ENCODE results near the gene DLK2.
"Not testable (repeated sequence)": the region's sequence is repeated elsewhere in the genome, so short reads cannot be mapped to it uniquely, and the experiment has no call there.

The DLK2 gene

DNA sequence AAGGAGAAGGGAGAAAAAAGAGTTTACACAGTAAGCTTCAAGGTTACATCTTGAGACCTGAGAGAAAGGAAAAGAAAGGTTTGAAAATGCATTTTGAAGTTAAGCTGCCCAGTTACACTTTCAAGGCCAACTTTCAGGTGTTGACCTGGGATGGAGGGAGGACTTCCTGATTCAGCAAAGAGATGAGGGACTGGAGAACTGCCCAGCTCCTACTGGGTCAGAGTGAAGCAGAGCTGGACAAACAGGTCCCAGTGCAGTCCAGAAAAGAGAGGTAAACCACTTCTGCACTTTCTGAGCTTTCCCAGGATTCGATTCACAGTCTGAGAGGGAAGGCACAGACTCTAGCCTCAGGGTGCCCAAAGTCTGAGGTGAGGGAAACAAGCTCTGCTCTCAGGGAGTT lies 16.1 kb upstream of the DLK2 start:
- Histone ChIP-seq H3K4me1 (ENCODE audit: control insufficient read depth in 1 of 2, insufficient read depth in 1 of 2, low read depth in 1 of 2, low read length in 1 of 2) (no peaks in the 10 kb centered on the region), H3K9me3 (no peaks in the 10 kb centered on the region), H3K27ac (no peak overlapping the region), H3K36me3 (no peaks in the 10 kb centered on the region), H3K4me3 (ENCODE audit: low read depth in 1 of 2, low read length in 1 of 2) (no peak overlapping the region), H3K27me3 (peaks cover 50% of the 10 kb centered on the region)
- no peak for TF ChIP-seq CTCF (IDR thresholded peaks at IDR 0.05)

DNA sequence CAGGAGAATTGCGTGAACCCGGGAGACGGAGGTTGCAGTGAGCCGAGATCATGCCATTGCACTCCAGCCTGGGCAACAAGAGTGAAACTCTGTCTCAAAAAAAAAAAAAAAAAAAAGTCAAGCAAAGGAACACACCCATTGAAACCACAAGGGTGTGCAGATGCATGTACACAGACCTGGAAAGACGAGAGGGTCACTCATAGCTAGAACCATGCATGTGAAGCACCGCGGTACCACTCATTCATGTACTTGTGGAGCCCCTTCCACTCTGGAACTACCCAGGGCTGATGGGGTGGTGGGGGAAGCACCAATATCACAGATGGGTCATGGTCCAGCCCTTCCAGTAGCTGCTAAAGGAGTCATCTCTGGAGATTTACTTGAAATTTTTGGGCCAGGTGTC lies 14.6 kb upstream of the DLK2 start:
- TF ChIP-seq CTCF (IDR thresholded peaks at IDR 0.05), result no peak
- Histone ChIP-seq H3K36me3 (no peaks in the 10 kb centered on the region), H3K4me3 (ENCODE audit: low read depth in 1 of 2, low read length in 1 of 2) (no peak overlapping the region), H3K27me3 (peaks cover 54% of the 10 kb centered on the region), H3K9me3 (no peaks in the 10 kb centered on the region), H3K27ac (no peak overlapping the region), H3K4me1 (ENCODE audit: control insufficient read depth in 1 of 2, insufficient read depth in 1 of 2, low read depth in 1 of 2, low read length in 1 of 2) (no peaks in the 10 kb centered on the region)

GRCh38 chr6:43468748-43469681 lies 13.7 kb upstream of the DLK2 start:
- Histone ChIP-seq H3K27ac (no peak overlapping the region), H3K36me3 (no peaks in the 10 kb centered on the region), H3K4me3 (ENCODE audit: low read depth in 1 of 2, low read length in 1 of 2) (no peak overlapping the region), H3K27me3 (peaks cover 59% of the 10 kb centered on the region), H3K9me3 (no peaks in the 10 kb centered on the region), H3K4me1 (ENCODE audit: control insufficient read depth in 1 of 2, insufficient read depth in 1 of 2, low read depth in 1 of 2, low read length in 1 of 2) (no peaks in the 10 kb centered on the region)
- TF ChIP-seq CTCF (IDR thresholded peaks at IDR 0.05), result no peak

GRCh38 chr6:43468240-43468639 lies 12.9 kb upstream of the DLK2 start:
- Histone ChIP-seq H3K4me3 (ENCODE audit: low read depth in 1 of 2, low read length in 1 of 2) (no peak overlapping the region), H3K27ac (no peak overlapping the region), H3K36me3 (no peaks in the 10 kb centered on the region), H3K9me3 (no peaks in the 10 kb centered on the region), H3K27me3 (peaks cover 66% of the 10 kb centered on the region), H3K4me1 (ENCODE audit: control insufficient read depth in 1 of 2, insufficient read depth in 1 of 2, low read depth in 1 of 2, low read length in 1 of 2) (no peaks in the 10 kb centered on the region)
- TF ChIP-seq CTCF (IDR thresholded peaks at IDR 0.05), result no peak

- H3K9me3 ChIP-seq, result no peaks in the 10 kb centered on the region
- H3K4me1 ChIP-seq (ENCODE audit: control insufficient read depth in 1 of 2, insufficient read depth in 1 of 2, low read depth in 1 of 2, low read length in 1 of 2), result no peaks in the 10 kb centered on the region
- H3K27me3 ChIP-seq, result peaks cover 71% of the 10 kb centered on the region
- no peak for TF ChIP-seq CTCF (IDR thresholded peaks at IDR 0.05)
- no peak overlapping the region for H3K4me3 ChIP-seq (ENCODE audit: low read depth in 1 of 2, low read length in 1 of 2)
- H3K27ac ChIP-seq, result no peak overlapping the region
- H3K36me3 ChIP-seq, result no peaks in the 10 kb centered on the region
Observed at GRCh38 chr6:43467752-43468151, 12.4 kb upstream of the DLK2 start.

DNA sequence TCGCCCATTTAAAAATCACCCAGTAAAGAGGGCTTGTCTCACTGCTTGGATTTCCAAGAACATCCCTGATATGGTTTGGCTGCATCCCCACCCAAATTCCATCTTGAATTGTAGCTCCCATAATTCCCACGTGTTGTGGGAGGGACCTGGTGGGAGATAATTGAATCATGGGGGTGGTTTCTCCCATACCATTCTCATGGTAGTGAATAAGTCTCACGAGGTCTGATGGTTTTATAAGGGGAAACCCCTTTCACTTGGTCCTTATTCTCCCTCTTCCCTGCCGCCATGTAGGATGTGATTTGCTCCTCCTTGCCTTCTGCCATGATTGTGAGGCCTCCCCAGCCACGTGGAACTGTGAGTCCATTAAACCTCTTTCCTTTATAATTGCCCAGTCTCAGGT lies 11.9 kb upstream of the DLK2 start:
- H3K36me3 ChIP-seq; H3K27ac ChIP-seq; H3K4me1 ChIP-seq (ENCODE audit: control insufficient read depth in 1 of 2, insufficient read depth in 1 of 2, low read depth in 1 of 2, low read length in 1 of 2); H3K9me3 ChIP-seq; H3K4me3 ChIP-seq (ENCODE audit: low read depth in 1 of 2, low read length in 1 of 2): not testable (repeated sequence)
- H3K27me3 ChIP-seq, result peaks cover 73% of the 10 kb centered on the region
